Left lung (tissue), 10 donors: ENCODE results near the gene KCTD17. TPM values are rescaled to one million over a fixed set of nuclear protein-coding genes. Genes with fewer than 3 reads are reported as not detected.

Source experiments
- ATAC-seq: fragments of 200-7000 bp; cut with Tn5 transposase; one replicate; pipeline ENCODE4 v1.9.1; 2020; ENCODE audit warnings: moderate library complexity
- DNase-seq, 4 donors: peaks; one replicate each; pipeline ENCODE4 v3.0.0-alpha.2; 2013 to 2020
- H3K27ac ChIP-seq, 2 donors: fragments of 200-600 bp; sonication (generic) in 1 of 2; one replicate each; pipeline versions ENCODE4 v1.5.0 to v1.8.0; 2020 to 2021
- H3K27me3 ChIP-seq, 2 donors: fragments of 200-600 bp; sonication (generic) in 1 of 2; one replicate each; pipeline versions ENCODE4 v1.5.0 to v1.8.0; 2020 to 2021
- H3K36me3 ChIP-seq, 2 donors: fragments of 200-600 bp; sonication (generic) in 1 of 2; one replicate each; pipeline versions ENCODE4 v1.5.0 to v1.8.0; 2020 to 2021
- H3K4me1 ChIP-seq, 2 donors: fragments of 200-600 bp; one replicate each; pipeline ENCODE4 v1.8.0; 2021
- H3K4me3 ChIP-seq, 2 donors: fragments of 200-600 bp; sonication (generic) in 1 of 2; one replicate each; pipeline versions ENCODE4 v1.5.0 to v1.8.0; 2020 to 2021; ENCODE audit warnings: mild to moderate bottlenecking in 1 of 2
- H3K9me3 ChIP-seq, 2 donors: fragments of 200-600 bp; sonication (generic) in 1 of 2; one replicate each; pipeline versions ENCODE4 v1.5.0 to v1.8.0; 2020 to 2021
- intact Hi-C, 2 donors: fragments of 100-400 bp; cut with DNase I; formaldehyde crosslinking; loops; one replicate each; pipeline versions ENCODE4 v1.11.2 to v1.14.2; 2022
- polyA plus RNA-seq, 6 donors: library from polyadenylated mRNA; unstranded; fragments of 120-200 nt; gene quantifications; one replicate each; pipeline ENCODE4 v1.2.1, GENCODE V29; 2013; ENCODE audit not compliant: insufficient read length in 6 of 6
- total RNA-seq, 2 donors: library from RNA; stranded (reverse); fragmentation: NEBNext Ultra II Directional; extraction: Animal tissue kit (Norgen Biotek cat#: 25700); gene quantifications; one replicate each; pipeline ENCODE4 v1.2.1, GENCODE V29; 2021
- TF ChIP-seq, protein P1 (sequence below), 2 donors: fragments of 200-600 bp; sonication (generic) in 1 of 2; IDR thresholded peaks; one replicate each; pipeline versions ENCODE4 v1.5.0 to v1.8.0; 2021; ENCODE audit warnings: antibody characterized with exemption in 2 of 2
- donor health status: DM: no; HTN: yes; CAD: no.
- donor health status: DM: no; HTN: no; CAD: no.

The KCTD17 gene
- total and polyA plus RNA-seq, 8 donors = 20.5 to 34.2 (median 25.6) TPM

DNA sequence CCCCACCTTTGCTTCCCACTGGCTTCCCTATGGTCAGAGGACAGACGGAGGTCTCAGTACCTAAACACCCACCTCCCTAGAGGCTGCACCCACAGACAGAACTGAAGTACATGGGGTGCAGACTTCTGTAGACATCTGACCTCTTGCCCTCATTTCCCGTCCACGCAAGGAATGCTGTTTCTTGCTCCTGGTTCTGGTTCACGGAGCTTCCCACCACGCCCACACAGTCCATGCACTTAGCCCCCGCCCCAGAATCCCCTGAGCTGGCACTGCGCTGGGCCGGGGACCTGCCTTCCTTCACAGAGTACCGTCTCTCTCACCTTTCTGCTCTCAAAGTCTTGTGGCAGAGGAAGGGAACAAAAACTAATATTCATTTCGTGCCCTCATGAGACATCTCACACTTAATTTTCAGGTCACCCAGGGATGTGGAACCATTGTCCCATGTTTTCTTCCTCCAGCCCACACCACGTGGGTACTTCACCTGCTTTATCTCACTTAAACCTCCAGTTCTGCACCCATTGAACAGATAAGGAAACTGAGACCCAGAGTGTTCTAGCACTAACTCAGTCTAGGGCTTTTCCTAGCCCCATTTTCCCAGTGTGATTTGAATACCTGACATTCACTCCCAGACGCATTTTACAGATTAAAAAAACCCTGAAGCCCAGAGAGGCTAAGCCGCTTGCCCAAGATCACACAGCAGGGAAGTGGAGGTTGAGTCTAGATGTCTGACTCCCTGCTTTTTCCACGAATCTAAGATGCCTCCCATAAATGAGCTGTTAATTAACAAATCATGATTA lies 52.3 kb downstream of the KCTD17 start:
- H3K4me3 ChIP-seq = no peak overlapping the region
- H3K27me3 ChIP-seq = peaks cover 0 to 26% of the 10 kb centered on the region in 2 donors
- TF ChIP-seq, protein P1, sequence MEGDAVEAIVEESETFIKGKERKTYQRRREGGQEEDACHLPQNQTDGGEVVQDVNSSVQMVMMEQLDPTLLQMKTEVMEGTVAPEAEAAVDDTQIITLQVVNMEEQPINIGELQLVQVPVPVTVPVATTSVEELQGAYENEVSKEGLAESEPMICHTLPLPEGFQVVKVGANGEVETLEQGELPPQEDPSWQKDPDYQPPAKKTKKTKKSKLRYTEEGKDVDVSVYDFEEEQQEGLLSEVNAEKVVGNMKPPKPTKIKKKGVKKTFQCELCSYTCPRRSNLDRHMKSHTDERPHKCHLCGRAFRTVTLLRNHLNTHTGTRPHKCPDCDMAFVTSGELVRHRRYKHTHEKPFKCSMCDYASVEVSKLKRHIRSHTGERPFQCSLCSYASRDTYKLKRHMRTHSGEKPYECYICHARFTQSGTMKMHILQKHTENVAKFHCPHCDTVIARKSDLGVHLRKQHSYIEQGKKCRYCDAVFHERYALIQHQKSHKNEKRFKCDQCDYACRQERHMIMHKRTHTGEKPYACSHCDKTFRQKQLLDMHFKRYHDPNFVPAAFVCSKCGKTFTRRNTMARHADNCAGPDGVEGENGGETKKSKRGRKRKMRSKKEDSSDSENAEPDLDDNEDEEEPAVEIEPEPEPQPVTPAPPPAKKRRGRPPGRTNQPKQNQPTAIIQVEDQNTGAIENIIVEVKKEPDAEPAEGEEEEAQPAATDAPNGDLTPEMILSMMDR (IDR thresholded peaks at IDR 0.05) = no peak
- H3K36me3 ChIP-seq = no peaks in the 10 kb centered on the region
- intact Hi-C loops = no loop called here
- H3K9me3 ChIP-seq = no peaks in the 10 kb centered on the region
- H3K27ac ChIP-seq = no peak overlapping the region
- DNase-seq (no peak), ATAC-seq (no peak)
- peaks cover 0 to 4% of the 10 kb centered on the region in 2 donors for H3K4me1 ChIP-seq

DNA sequence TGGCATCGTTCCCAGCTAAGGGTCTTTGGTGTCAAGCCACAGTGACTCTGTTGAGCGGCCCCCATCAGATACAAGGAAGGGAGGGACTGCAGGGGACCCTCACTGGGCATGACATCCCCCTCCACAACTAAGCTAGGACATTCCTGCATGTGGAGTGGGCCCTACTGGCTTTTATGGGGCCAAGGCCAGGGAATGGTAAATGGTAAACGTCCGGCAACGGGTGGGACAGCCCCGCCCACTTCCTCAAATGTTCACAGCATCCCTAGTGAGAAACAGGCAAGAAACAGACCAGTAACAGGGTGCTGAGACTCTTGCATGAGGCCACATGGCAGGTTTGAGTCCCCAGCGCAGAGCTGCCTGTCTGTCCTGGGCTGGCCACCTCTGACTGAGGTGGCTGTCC lies 53.6 kb downstream of the KCTD17 start:
- Histone ChIP-seq H3K9me3 (no peaks in the 10 kb centered on the region), H3K36me3 (no peaks in the 10 kb centered on the region), H3K27me3 (peaks cover 0 to 13% of the 10 kb centered on the region in 2 donors), H3K4me1 (peaks cover 0 to 3% of the 10 kb centered on the region in 2 donors), H3K4me3 (no peak overlapping the region), H3K27ac (no peak overlapping the region)
- ATAC-seq (no peak), DNase-seq (no peak)
- TF ChIP-seq, protein P1 (IDR thresholded peaks at IDR 0.05) = no peak
- intact Hi-C loops = no loop called here

DNA sequence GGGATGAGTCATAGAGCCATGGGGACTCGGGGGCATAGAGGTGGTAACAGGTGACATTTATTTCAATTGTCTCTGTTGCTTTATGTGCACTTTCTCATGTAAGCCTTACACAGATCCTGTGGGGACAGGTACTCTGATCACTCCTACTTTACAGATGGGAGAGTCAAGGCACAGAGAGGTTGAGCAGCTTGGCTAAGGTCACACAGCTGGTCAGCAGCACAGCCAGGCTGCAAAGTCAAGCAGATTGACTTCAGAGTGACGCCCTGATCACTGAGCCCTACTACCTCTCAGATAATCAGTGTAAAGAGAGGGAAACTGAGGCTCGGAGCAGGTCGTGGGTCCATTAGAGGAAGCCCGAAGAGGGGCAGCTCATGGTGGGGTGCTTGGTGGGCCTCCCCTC lies 54.4 kb downstream of the KCTD17 start:
- Histone ChIP-seq H3K4me3 (no peak overlapping the region), H3K27me3 (peaks cover 0 to 13% of the 10 kb centered on the region in 2 donors), H3K4me1 (no peaks in the 10 kb centered on the region), H3K9me3 (no peaks in the 10 kb centered on the region), H3K27ac (no peak overlapping the region), H3K36me3 (no peaks in the 10 kb centered on the region)
- TF ChIP-seq, protein P1 (IDR thresholded peaks at IDR 0.05) = no peak
- no peak for DNase-seq
- intact Hi-C loops = no loop called here
- no peak for ATAC-seq

DNA sequence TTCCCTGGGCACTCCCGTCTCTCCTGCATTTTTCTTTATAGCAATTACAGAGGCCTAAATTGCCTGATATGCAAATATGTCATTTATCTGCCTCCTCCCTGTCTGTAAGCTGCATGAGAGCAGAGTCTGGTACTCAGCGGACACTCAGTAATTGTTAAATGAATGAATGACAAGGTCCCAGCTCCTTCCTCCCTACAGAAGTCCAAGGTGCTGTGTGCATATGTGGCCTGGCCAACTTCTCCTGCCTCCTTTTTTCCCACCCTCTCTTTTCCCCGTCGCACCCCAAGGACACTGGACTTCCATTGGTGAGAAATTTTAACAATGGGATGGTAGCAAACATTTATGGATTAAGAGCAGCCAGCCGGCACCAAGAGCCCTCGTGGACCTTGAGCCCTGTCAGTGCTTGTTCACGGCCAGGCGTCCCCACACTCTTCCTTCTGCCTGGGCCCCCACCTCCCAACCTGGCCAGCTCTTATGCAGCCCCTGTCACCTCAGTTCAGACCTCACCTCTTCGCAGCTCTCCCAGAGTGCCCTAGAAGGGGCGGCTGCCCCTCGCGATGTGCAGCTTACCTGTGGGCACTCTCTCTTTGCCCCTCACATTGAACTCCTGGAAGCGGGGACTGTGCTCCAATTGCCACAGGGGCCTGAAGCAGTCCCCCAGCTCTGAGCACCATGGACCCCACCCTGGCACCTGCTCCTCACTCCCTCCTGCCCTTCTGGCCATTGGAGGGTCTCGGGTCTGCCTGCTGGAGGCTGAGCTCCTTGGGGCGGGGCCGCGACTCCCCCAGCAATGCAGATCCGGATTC lies 56.5 kb downstream of the KCTD17 start:
- TF ChIP-seq, protein P1 (IDR thresholded peaks at IDR 0.05) = no peak
- H3K27ac ChIP-seq = no peak overlapping the region
- no peaks in the 10 kb centered on the region for H3K9me3 ChIP-seq
- intact Hi-C loops = no loop called here
- no peak overlapping the region for H3K4me3 ChIP-seq
- DNase-seq = peak in 1 of 4 donors; percentile 47
- H3K4me1 ChIP-seq = no peaks in the 10 kb centered on the region
- no peak for ATAC-seq
- no peaks in the 10 kb centered on the region for H3K36me3 ChIP-seq
- peaks cover 0 to 22% of the 10 kb centered on the region in 2 donors for H3K27me3 ChIP-seq
